HG03097 (cell line): ENCODE measurements around the gene SLC25A30.
"Not testable (repeated sequence)": the region's sequence is repeated elsewhere in the genome, so short reads cannot be mapped to it uniquely, and the experiment has no call there.

Experiments
- ATAC-seq: cut with Tn5 transposase; IDR thresholded peaks from one replicate; pipeline ENCODE4 v1.9.1; 2021; ENCODE audit not compliant: unreplicated experiment, low FRiP score

The SLC25A30 gene

GRCh38 chr13:45433381-45433790, 15.2 kb upstream of the SLC25A30 start:
- ATAC-seq, result no peak

DNA sequence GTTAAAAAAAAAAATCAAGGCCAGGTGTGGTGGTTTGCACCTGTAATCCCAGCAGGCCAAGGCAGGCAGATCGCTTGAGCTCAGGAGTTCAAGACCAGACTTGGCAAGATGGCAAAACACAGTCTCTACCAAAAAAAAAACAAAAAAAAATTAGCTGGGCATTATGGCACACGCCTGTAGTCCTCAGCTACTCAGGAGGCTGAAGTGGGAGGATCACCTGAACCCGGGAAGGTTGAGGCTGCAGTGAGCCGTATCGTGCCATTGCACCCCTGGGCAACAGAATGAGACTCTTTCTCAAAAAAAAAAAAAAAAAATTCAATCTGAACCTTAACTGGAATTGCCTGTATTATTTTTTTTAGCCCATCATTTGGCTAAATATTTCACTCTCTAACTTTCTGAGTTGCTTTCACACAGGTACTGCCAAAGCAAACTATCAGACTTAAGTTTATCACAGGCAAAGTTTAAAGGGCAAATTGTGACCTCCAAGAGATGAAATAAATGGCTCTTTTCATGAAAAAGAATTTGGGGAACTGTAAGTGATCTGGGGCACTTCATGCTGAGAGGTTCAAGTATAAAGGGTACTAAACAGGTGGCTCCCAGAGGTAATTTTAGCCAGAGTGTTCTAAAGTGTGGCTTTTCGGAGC, 14.7 kb upstream of the SLC25A30 start:
- no peak for ATAC-seq

GRCh38 chr13:45426056-45426841, 8.1 kb upstream of the SLC25A30 start:
- ATAC-seq, result not testable (repeated sequence)

DNA sequence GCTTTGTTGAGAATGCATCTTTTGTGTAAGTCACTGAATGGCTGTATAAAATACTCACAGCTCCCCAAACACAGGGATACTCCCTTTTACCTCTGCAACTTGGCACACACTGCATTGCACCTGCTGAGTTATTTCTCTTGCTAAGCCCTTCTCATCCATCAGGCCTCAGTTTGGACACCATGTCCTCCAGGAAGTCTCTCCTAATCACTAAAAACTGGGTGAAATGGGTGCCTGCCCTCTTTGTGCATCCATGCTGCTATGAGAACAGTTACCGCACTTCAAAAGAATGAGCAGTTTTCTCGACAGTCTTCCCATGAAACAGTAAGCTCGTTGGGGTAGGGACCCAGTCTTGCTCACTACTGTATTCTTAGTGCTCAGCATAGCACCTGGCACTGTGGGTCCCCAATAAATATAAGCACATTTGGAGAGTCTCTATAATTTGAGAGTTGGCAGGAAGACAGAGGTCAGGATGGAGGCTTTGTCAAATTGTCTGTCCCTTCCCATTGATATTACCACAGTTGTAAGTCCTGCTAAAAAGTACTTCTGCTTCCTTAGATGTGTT, 4.6 kb upstream of the SLC25A30 start:
- ATAC-seq, result no peak

DNA sequence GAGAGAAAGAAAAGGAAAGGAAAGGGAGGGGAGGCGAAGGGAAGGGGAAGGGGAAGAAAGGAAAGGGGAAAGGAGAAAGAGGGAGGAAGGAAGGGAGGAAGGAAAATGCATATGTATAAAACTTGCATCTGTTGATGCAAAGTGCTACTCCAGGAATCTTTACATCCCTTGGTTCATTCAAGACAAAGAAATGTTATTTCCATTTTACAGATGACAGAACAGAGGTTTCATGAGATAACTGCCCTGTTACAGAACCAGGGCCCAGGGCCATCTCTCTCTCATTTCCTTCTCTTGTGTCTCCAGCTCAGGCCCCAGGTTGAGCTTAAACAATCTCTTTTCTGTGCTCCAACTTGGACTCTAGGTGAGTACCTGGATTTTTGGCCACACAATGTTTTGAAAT, 1.8 kb upstream of the SLC25A30 start:
- no peak for ATAC-seq

DNA sequence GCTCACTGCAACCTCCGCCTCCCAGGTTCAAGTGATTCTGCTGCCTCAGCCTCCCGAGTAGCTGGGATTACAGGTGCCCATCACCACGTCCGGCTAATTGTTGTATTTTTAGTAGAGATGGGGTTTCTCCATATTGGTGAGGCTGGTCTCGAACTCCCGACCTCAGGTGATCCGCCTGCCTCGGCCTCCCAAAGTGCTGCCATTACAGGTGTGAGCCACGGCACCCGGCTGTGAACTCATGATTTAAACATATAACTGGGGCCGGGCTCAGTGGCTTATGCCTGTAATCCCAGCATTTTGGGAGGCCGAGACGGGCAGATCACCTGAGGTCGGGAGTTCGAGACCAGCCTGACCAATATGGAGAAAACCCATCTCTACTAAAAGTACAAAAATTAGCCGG, 1.2 kb upstream of the SLC25A30 start:
- ATAC-seq, result not testable (repeated sequence)

- no peak for ATAC-seq
These were observed 1.6 kb downstream of the SLC25A30 start for GRCh38 chr13:45416516-45417128.

- no peak for ATAC-seq
These were observed 3.1 kb downstream of the SLC25A30 start for GRCh38 chr13:45415112-45415511.

GRCh38 chr13:45413826-45414307, 4.3 kb downstream of the SLC25A30 start:
- no peak for ATAC-seq

DNA sequence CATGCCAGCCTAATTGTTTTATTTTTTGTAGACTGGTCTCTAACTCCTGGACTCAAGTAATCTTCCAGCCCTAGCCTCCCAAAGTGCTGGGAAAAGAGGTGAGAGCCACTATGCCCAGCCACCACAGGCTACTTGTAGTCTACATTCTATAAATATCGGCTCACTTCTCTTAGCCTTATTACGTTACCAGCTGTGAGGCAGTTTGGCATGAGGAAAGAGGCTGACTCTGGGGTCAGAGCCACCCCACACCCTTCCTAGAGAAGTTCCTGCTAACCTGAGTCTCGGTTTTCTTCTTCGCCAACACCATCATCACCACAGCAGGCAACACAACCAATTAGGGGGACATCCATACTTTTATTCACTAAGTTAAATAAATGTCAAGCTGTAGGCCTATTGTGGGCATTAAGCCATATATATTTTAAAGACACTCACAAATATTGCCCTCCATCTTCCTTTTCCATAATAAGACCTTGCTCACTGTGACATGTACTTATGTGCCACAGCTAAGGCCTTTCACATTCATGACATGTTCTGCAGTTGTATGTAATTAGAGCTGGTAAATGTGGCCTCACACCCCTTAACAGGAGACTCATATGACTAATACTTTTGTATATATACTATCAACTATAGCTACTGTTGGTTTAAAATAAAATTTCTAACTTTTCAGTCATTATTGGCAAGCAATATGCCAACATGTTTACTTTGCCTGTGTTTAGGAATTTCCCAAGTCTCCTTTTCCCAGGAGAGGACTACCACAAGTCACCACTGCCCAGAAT, 5.7 kb downstream of the SLC25A30 start:
- ATAC-seq, result no peak

GRCh38 chr13:45411631-45412030, 6.5 kb downstream of the SLC25A30 start:
- no peak for ATAC-seq

- no peak for ATAC-seq
These were observed 7.0 kb downstream of the SLC25A30 start for GRCh38 chr13:45411221-45411620.

- ATAC-seq, result no peak
These were observed 7.7 kb downstream of the SLC25A30 start for GRCh38 chr13:45410466-45410865.

- ATAC-seq, result no peak
These were observed 8.2 kb downstream of the SLC25A30 start for GRCh38 chr13:45410001-45410400.

DNA sequence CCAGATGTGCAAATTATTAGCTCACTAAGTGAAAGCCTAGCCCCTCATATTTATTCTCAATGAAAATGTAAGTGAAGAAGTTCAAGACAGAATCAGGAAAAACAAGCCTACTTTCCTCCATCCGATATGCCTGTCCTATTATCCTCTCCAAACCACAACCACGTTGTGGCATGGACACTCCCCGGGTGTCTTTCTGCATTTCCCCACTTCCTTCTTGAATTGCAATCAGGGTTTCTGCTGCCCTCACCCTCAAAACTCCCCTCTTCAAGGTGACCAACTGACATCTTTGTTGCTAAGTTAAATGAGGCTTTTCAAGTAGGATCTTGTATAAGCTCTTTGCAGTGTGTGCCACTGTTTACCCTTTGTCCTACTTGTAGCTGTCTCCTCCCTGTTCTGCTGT, 11.8 kb downstream of the SLC25A30 start:
- no peak for ATAC-seq

DNA sequence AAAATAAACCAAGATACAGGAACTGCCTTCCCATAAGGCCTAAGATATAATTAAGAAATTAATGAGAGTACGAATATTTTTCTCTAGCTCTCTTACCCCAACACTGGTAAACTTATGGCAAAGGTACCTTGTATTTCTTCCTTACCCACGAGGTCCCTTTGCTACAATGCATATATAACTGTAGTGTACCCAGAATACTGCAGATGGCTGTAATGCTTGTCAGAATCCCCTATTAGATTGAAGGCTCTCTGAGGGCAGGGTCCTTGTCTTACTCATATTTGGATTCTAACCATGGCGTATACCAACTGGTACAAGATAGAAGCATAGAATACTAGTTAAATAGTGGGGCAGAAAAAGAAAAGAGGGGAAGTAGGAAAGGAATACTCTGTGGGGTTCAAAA, 15.1 kb downstream of the SLC25A30 start:
- ATAC-seq, result no peak

DNA sequence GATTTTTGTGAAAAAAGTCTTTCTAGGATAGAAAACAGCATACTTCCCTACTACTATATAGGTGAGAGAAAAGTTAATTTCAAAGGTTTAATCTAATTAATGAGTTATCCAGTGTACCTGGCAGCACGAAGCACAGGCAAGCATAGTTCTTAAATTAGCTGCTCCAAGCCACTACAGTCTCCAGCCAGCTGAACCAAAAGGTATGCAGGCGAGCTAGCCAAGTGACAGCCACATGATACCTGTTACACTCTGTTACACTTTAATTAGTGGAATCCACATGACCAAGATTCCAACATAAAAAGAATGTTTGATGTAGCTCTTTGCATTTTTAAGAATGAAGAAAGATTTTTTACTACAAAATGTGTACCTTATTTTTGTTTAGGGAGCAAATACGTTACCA, 15.5 kb downstream of the SLC25A30 start:
- no peak for ATAC-seq

DNA sequence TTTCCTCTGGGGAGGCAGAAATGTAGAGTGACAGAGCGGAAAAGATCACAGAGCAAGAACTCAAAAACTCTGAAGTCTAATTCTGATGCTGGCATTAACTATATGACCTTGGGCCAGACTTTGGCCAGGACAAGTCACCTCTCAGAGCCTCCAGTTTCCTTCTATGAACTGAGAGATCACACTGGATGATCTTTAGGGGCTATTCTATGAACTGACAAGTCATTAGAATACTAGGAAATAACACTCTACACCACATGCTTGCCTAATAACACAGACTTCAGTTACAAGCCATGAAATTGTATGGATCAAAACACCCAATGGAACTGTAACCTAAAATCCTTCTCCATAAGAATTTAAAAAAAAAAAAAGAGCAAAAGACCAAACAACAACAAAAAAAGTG, 16.9 kb downstream of the SLC25A30 start:
- no peak for ATAC-seq

DNA sequence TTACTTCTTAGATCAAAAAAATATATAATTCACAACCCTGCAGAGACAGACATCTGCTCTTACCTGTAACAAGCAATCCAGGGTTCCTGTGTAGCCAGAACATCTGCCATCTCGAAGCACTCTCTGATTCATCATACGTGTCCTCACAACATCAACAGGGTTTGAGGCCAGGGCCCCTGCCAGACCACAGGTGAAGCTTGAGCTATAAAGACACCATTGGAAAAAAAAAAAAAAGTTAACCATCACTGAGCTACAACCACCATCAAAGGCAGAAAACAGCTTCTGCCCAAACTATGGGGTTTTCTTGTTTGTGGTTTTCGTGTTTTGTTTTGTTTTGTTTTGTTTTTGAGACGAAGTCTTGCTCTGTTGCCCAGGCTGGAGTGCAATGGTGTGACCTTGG, 19.3 kb downstream of the SLC25A30 start:
- no peak for ATAC-seq

- no peak for ATAC-seq
These were observed 21.6 kb downstream of the SLC25A30 start for GRCh38 chr13:45396533-45397095.
